Retinal pigment epithelial cell (primary cell): Measurements from ENCODE around the gene CKLF.

ENCODE experiments used
- DNase-seq: peaks from one replicate; pipeline ENCODE4 v3.0.0-alpha.2; 2010; ENCODE audit warnings: low read depth
- H3K4me3 ChIP-seq: 2 replicates; pipeline ENCODE4 v1.5.1; 2011; ENCODE audit warnings: mild to moderate bottlenecking, low read length, control low read depth, moderate library complexity
- CTCF ChIP-seq: conservative IDR thresholded peaks from 2 replicates; pipeline ENCODE4 v1.5.1; 2011; ENCODE audit warnings: low read depth, low read length, control low read depth, inconsistent platforms

The CKLF gene

GRCh38 chr16:66521252-66521713 lies 31.1 kb upstream of the CKLF start:
- no peak for DNase-seq
- H3K4me3 ChIP-seq: no peak overlapping the region
- TF ChIP-seq CTCF: no peak

- DNase-seq: peak; percentile 98
- no peak for TF ChIP-seq CTCF
- no peak overlapping the region for H3K4me3 ChIP-seq
Observed at GRCh38 chr16:66521951-66522771, 30.2 kb upstream of the CKLF start.

GRCh38 chr16:66522816-66523590 lies 29.4 kb upstream of the CKLF start:
- DNase-seq: no peak
- TF ChIP-seq CTCF: no peak
- no peak overlapping the region for H3K4me3 ChIP-seq

- H3K4me3 ChIP-seq: no peak overlapping the region
- TF ChIP-seq CTCF: no peak
- no peak for DNase-seq
Observed at GRCh38 chr16:66523861-66524354, 28.5 kb upstream of the CKLF start.

GRCh38 chr16:66524601-66525164 lies 27.7 kb upstream of the CKLF start:
- H3K4me3 ChIP-seq: no peak overlapping the region
- no peak for DNase-seq
- TF ChIP-seq CTCF: no peak

- no peak for DNase-seq
- no peak overlapping the region for H3K4me3 ChIP-seq
- no peak for TF ChIP-seq CTCF
Observed at GRCh38 chr16:66525396-66526180, 26.8 kb upstream of the CKLF start.
